Liver (tissue), 9 donors: Measurements from ENCODE around the gene CMIP. TPM values are rescaled to one million over a fixed set of nuclear protein-coding genes. Genes with fewer than 3 reads are reported as not detected.

Experiments used
- DNase-seq: peaks from one replicate; pipeline ENCODE4 v3.0.0-alpha.2; 2017; ENCODE audit warnings: low spot score
- H3K27ac ChIP-seq, 2 donors: one replicate each; pipeline ENCODE4 v1.7.0; 2013; ENCODE audit warnings: inconsistent platforms in 2 of 2, low read length in 2 of 2, control low read depth in 1 of 2, low read depth in 1 of 2, mild to moderate bottlenecking in 1 of 2
- H3K27me3 ChIP-seq, 4 donors: one replicate each; pipeline versions ENCODE4 v1.6.1 to v1.7.0; 2013; ENCODE audit warnings: low read length in 3 of 4, inconsistent platforms in 1 of 4, mild to moderate bottlenecking in 1 of 4, moderate library complexity in 1 of 4; ENCODE audit not compliant: control insufficient read depth in 4 of 4, insufficient read depth in 4 of 4
- H3K36me3 ChIP-seq, 4 donors: one replicate each; pipeline versions ENCODE4 v1.6.1 to v1.7.0; 2013; ENCODE audit warnings: low read length in 3 of 4, mild to moderate bottlenecking in 3 of 4, low read depth in 1 of 4, moderate library complexity in 1 of 4; ENCODE audit not compliant: control insufficient read depth in 4 of 4, insufficient read depth in 3 of 4
- H3K4me1 ChIP-seq, 4 donors: one replicate each; pipeline versions ENCODE4 v1.6.1 to v1.7.0; 2013; ENCODE audit warnings: low read length in 3 of 4, mild to moderate bottlenecking in 3 of 4, moderate library complexity in 1 of 4; ENCODE audit not compliant: control insufficient read depth in 4 of 4, insufficient read depth in 4 of 4
- H3K4me3 ChIP-seq, 3 donors: one replicate each; pipeline versions ENCODE4 v1.6.1 to v1.7.0; 2013; ENCODE audit warnings: low read length in 3 of 3, control low read depth in 1 of 3, low read depth in 1 of 3, mild to moderate bottlenecking in 1 of 3
- H3K9ac ChIP-seq, 2 donors: one replicate each; pipeline ENCODE4 v1.7.0; 2013; ENCODE audit warnings: low read length in 2 of 2, mild to moderate bottlenecking in 2 of 2, moderate library complexity in 2 of 2, control low read depth in 1 of 2, low read depth in 1 of 2
- H3K9me3 ChIP-seq, 4 donors: one replicate each; pipeline versions ENCODE4 v1.6.1 to v1.7.0; 2013; ENCODE audit warnings: low read length in 3 of 4; ENCODE audit not compliant: control insufficient read depth in 4 of 4
- CTCF ChIP-seq: fragments of 150-350 bp; IDR thresholded peaks from 2 replicates; pipeline ENCODE4 v1.5.1; 2017; ENCODE audit warnings: improper control_type of control experiment, low read depth, low read length; ENCODE audit not compliant: missing input control
- FOXA2 ChIP-seq: IDR thresholded peaks from 2 replicates; pipeline ENCODE4 v1.6.1; 2016; ENCODE audit warnings: antibody characterized with exemption
- HNF4A ChIP-seq, 2 donors: conservative IDR thresholded peaks; 2 replicates each; pipeline ENCODE4 v1.6.1; 2016; ENCODE audit warnings: antibody characterized with exemption in 2 of 2, mild to moderate bottlenecking in 2 of 2
- HNF4G ChIP-seq: IDR thresholded peaks from 2 replicates; pipeline ENCODE4 v1.6.1; 2016; ENCODE audit warnings: antibody characterized with exemption
- JUND ChIP-seq, 2 donors: IDR thresholded peaks; 2 replicates each; pipeline ENCODE4 v1.6.1; 2016; ENCODE audit warnings: antibody characterized with exemption in 2 of 2
- MAX ChIP-seq: IDR thresholded peaks from 2 replicates; pipeline ENCODE4 v1.6.1; 2016; ENCODE audit warnings: antibody characterized with exemption
- RAD21 ChIP-seq, 2 donors: IDR thresholded peaks; 2 replicates each; pipeline ENCODE4 v1.6.1; 2016; ENCODE audit warnings: antibody characterized with exemption in 2 of 2, mild to moderate bottlenecking in 2 of 2
- REST ChIP-seq: IDR thresholded peaks from 2 replicates; pipeline ENCODE4 v1.6.1; 2016; ENCODE audit warnings: antibody characterized with exemption, mild to moderate bottlenecking
- RXRA ChIP-seq, 2 donors: IDR thresholded peaks; 2 replicates each; pipeline ENCODE4 v1.6.1; 2017 to 2018; ENCODE audit warnings: antibody characterized with exemption in 2 of 2, mild to moderate bottlenecking in 1 of 2
- TAF1 ChIP-seq: conservative IDR thresholded peaks from 2 replicates; pipeline ENCODE4 v1.6.1; 2016; ENCODE audit warnings: antibody characterized with exemption, mild to moderate bottlenecking
- YY1 ChIP-seq: IDR thresholded peaks from 2 replicates; pipeline ENCODE4 v1.6.1; 2016; ENCODE audit warnings: antibody characterized with exemption, mild to moderate bottlenecking
- ZBTB33 ChIP-seq: IDR thresholded peaks from 2 replicates; pipeline ENCODE4 v1.6.1; 2016; ENCODE audit warnings: antibody characterized with exemption
- WGBS: extraction: QIAGEN DNeasy Blood & Tissue Kit; methylation state at CpG from one replicate; pipeline ENCODE4 v1.1.7; 2013; 5-methylcytosine and 5-hydroxymethylcytosine counted together
- polyA plus RNA-seq, 2 donors: library from polyadenylated mRNA; stranded (reverse) in 1 of 2; unstranded in 1 of 2; fragments of 200-250 nt in 1 of 2; fragments of >200 nt in 1 of 2; fragmentation: Nextera tagmentation in 1 of 2; extraction: Ambion mirVana in 1 of 2; gene quantifications; one replicate each; pipeline versions ENCODE4 v1.2.1 to v1.2.3, GENCODE V29; 2013 to 2015
- total RNA-seq, 2 donors: library from RNA; depleted of rRNA; stranded (reverse); fragments of >200 nt; gene quantifications; one replicate each; pipeline ENCODE4 v1.2.3, GENCODE V29; 2014
- TF ChIP-seq, protein P1 (sequence below): IDR thresholded peaks from 2 replicates; pipeline ENCODE4 v1.6.1; 2016; ENCODE audit warnings: antibody characterized with exemption
- donor health status: healthy.
- donor health status: healthy.
- donor health status: healthy.
- donor health status: healthy.
- donor health status: healthy.

Gene CMIP
- total and polyA plus RNA-seq, 4 donors: 1.7 to 15.6 (median 10.1) TPM

GRCh38 chr16:81586977-81587625 is 142.5 kb downstream of the CMIP start:
- Histone ChIP-seq H3K9ac (no peak overlapping the region), H3K4me1 (peaks cover 7 to 33% (median 18%) of the 10 kb centered on the region in 4 donors), H3K36me3 (no peaks in the 10 kb centered on the region), H3K4me3 (no peak overlapping the region), H3K27ac (peak overlapping the region in 1 of 2 donors; percentile 0), H3K27me3 (no peaks in the 10 kb centered on the region), H3K9me3 (no peaks in the 10 kb centered on the region)
- 91% methylated on average over 11 of the region's 11 CpGs for WGBS
- DNase-seq: no peak
- peak; percentile 28 for TF ChIP-seq FOXA2
- TF ChIP-seq ZBTB33: no peak
- TF ChIP-seq JUND (IDR thresholded peaks at IDR 0.05): peak in 1 of 2 donors; percentile 72
- peak in 1 of 2 donors; percentile 37 for TF ChIP-seq HNF4A (conservative IDR thresholded peaks at IDR 0.05)
- TF ChIP-seq REST: no peak
- no peak for TF ChIP-seq MAX

GRCh38 chr16:81587626-81588160 is 143.1 kb downstream of the CMIP start:
- H3K9me3 ChIP-seq: no peaks in the 10 kb centered on the region
- DNase-seq: no peak
- TF ChIP-seq RAD21 (IDR thresholded peaks at IDR 0.05) (no peak), RXRA (IDR thresholded peaks at IDR 0.05) (no peak), YY1 (no peak), JUND (IDR thresholded peaks at IDR 0.05) (no peak), HNF4G (no peak), HNF4A (conservative IDR thresholded peaks at IDR 0.05) (no peak), CTCF (no peak), TAF1 (no peak)
- TF ChIP-seq, protein P1, sequence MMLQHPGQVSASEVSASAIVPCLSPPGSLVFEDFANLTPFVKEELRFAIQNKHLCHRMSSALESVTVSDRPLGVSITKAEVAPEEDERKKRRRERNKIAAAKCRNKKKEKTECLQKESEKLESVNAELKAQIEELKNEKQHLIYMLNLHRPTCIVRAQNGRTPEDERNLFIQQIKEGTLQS: no peak

More at GRCh38 chr16:81587626-81588160, 143.1 kb downstream of the CMIP start:
- H3K4me3 ChIP-seq: no peak overlapping the region
- H3K27ac ChIP-seq: peak overlapping the region in 1 of 2 donors; percentile 48
- H3K36me3 ChIP-seq: no peaks in the 10 kb centered on the region
- H3K27me3 ChIP-seq: no peaks in the 10 kb centered on the region
- H3K9ac ChIP-seq: no peak overlapping the region
- H3K4me1 ChIP-seq: peaks cover 7 to 34% (median 17%) of the 10 kb centered on the region in 4 donors
- 91% methylated on average over 12 of the region's 12 CpGs for WGBS
